Neural progenitor cell (in vitro differentiated cells): ENCODE measurements around the gene HYAL3. TPM values are rescaled to one million over a fixed set of nuclear protein-coding genes. Genes with fewer than 3 reads are reported as not detected.

ENCODE experiments used
- DNase-seq: peaks from one replicate; pipeline ENCODE4 v3.0.0-alpha.2; 2016; ENCODE audit warnings: low spot score
- H2AFZ ChIP-seq: fragments of 200-600 bp; sonication (generic); replicated peaks from 2 replicates; pipeline ENCODE4 v1.6.1; 2016; ENCODE audit warnings: antibody characterized with exemption
- H3F3A ChIP-seq: fragments of 200-600 bp; sonication (generic); 2 replicates; pipeline ENCODE4 v1.6.1; 2016; ENCODE audit warnings: antibody characterized with exemption, low read depth
- H3K27ac ChIP-seq: fragments of 200-600 bp; sonication (generic); 2 replicates; pipeline ENCODE4 v1.5.1; 2016; ENCODE audit warnings: mild to moderate bottlenecking
- H3K27me3 ChIP-seq: fragments of 200-600 bp; sonication (generic); 2 replicates; pipeline ENCODE4 v1.6.1; 2016; ENCODE audit warnings: mild to moderate bottlenecking, moderate library complexity
- H3K36me3 ChIP-seq: fragments of 200-600 bp; sonication (generic); 2 replicates; pipeline ENCODE4 v1.5.1; 2016
- H3K4me1 ChIP-seq: fragments of 200-600 bp; sonication (generic); 2 replicates; pipeline ENCODE4 v1.6.1; 2016; ENCODE audit warnings: mixed run types
- H3K4me2 ChIP-seq: fragments of 200-600 bp; sonication (generic); 2 replicates; pipeline ENCODE4 v1.6.1; 2016
- H3K4me3 ChIP-seq: fragments of 200-600 bp; sonication (generic); 2 replicates; pipeline ENCODE4 v1.5.1; 2016
- H3K79me2 ChIP-seq: fragments of 200-600 bp; sonication (generic); 2 replicates; pipeline ENCODE4 v1.6.1; 2016; ENCODE audit warnings: low read depth
- H3K9ac ChIP-seq: fragments of 200-600 bp; sonication (generic); 2 replicates; pipeline ENCODE4 v1.6.1; 2016
- H3K9me3 ChIP-seq: fragments of 200-600 bp; sonication (generic); 2 replicates; pipeline ENCODE4 v1.5.1; 2016; ENCODE audit warnings: low read depth
- H4K20me1 ChIP-seq: fragments of 200-600 bp; sonication (generic); 2 replicates; pipeline ENCODE4 v1.6.1; 2016; ENCODE audit warnings: low read depth
- H3K27ac Mint-ChIP-seq: 3 replicates; pipeline ENCODE4 v1.8.0; 2021; ENCODE audit warnings: mixed read lengths
- H3K27me3 Mint-ChIP-seq: 2 replicates; pipeline ENCODE4 v1.8.0; 2022; ENCODE audit warnings: low read depth, mild to moderate bottlenecking, inconsistent platforms, moderate library complexity, mixed read lengths; ENCODE audit not compliant: insufficient read depth
- H3K36me3 Mint-ChIP-seq: 3 replicates; pipeline ENCODE4 v1.8.0; 2021; ENCODE audit warnings: mixed read lengths
- H3K4me1 Mint-ChIP-seq: 3 replicates; pipeline ENCODE4 v1.8.0; 2021; ENCODE audit warnings: mixed read lengths
- H3K4me3 Mint-ChIP-seq: 3 replicates; pipeline ENCODE4 v1.8.0; 2021; ENCODE audit warnings: mild to moderate bottlenecking, moderate library complexity, mixed read lengths
- H3K9me3 Mint-ChIP-seq: 3 replicates; pipeline ENCODE4 v1.8.0; 2020; ENCODE audit warnings: mixed read lengths
- EZH2 ChIP-seq: fragments of 200-600 bp; sonication (generic); IDR thresholded peaks from 2 replicates; pipeline ENCODE4 v1.6.1; 2017; ENCODE audit warnings: antibody characterized with exemption, mild to moderate bottlenecking, moderate library complexity
- EZH2phosphoT487 ChIP-seq: fragments of 200-600 bp; sonication (generic); IDR thresholded peaks from 2 replicates; pipeline ENCODE4 v1.6.1; 2017; ENCODE audit warnings: antibody characterized with exemption
- total RNA-seq: library from RNA; depleted of rRNA; stranded (reverse); fragments of >200 nt; gene quantifications from 2 replicates; pipeline ENCODE4 v1.2.3, GENCODE V29; 2015; ENCODE audit warnings: low replicate concordance
- TF ChIP-seq, protein P1 (sequence below): fragments of 200-600 bp; sonication (generic); IDR thresholded peaks from 2 replicates; pipeline ENCODE4 v1.5.1; 2017; ENCODE audit warnings: antibody characterized with exemption, mild to moderate bottlenecking

Gene HYAL3
- total RNA-seq, 1 donor from 2014 or later = 2.2 TPM

DNA sequence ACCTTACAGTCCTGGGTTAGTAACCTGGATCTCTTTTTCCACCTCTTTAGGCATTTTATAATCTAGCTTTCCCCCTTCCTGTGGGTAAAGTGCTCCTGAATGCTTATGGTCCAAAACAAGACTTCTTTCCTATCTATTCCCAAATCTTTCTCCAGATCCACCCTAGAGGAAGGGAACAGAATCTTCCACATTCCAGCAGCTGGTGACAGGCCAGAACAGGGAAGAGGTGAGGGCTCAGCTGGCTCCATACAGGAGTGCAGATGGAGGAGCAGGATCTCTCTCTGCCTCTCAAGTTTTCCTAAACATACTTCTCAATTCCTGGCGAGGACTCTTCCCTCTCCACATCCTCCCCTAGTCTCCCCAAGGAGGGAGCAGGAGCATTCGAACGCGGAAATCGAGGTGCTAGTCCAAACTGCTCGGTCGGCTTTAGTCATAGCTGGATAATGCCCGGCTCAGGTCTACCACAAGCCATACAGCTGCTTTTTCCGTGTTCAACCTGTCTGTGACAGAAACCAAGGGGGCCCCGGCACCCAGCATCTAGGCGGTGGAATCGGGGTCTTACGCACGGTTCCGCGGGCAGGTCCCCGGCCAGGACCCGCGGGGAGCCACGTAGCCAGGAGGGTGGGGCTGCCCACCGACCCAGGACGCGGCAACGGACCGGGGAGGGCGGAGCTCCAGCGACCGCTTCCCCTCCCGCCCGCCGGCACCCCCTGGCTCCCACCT, 37.4 kb upstream of the HYAL3 start:
- Histone ChIP-seq H3K27me3 (peaks cover 39% of the 10 kb centered on the region), H3K9me3 (no peaks in the 10 kb centered on the region), H3K27ac (peak overlapping the region; percentile 70), H3F3A (peaks cover 23% of the 10 kb centered on the region), H3K9ac (peak overlapping the region; percentile 81), H3K4me2 (peak overlapping the region; percentile 88), H3K36me3 (no peaks in the 10 kb centered on the region), H3K79me2 (peaks cover 40% of the 10 kb centered on the region), H2AFZ (no peak overlapping the region), H3K4me1 (peaks cover 25% of the 10 kb centered on the region), H4K20me1 (peaks cover 32% of the 10 kb centered on the region), H3K4me3 (peak overlapping the region; percentile 83)
- peaks cover 3% of the 10 kb centered on the region for H3K36me3 Mint-ChIP-seq
- TF ChIP-seq EZH2 = no peak
- TF ChIP-seq, protein P1, sequence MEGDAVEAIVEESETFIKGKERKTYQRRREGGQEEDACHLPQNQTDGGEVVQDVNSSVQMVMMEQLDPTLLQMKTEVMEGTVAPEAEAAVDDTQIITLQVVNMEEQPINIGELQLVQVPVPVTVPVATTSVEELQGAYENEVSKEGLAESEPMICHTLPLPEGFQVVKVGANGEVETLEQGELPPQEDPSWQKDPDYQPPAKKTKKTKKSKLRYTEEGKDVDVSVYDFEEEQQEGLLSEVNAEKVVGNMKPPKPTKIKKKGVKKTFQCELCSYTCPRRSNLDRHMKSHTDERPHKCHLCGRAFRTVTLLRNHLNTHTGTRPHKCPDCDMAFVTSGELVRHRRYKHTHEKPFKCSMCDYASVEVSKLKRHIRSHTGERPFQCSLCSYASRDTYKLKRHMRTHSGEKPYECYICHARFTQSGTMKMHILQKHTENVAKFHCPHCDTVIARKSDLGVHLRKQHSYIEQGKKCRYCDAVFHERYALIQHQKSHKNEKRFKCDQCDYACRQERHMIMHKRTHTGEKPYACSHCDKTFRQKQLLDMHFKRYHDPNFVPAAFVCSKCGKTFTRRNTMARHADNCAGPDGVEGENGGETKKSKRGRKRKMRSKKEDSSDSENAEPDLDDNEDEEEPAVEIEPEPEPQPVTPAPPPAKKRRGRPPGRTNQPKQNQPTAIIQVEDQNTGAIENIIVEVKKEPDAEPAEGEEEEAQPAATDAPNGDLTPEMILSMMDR = peak; percentile 4
- peak overlapping the region; percentile 82 for H3K27ac Mint-ChIP-seq
- no peaks in the 10 kb centered on the region for H3K9me3 Mint-ChIP-seq
- peaks cover 24% of the 10 kb centered on the region for H3K27me3 Mint-ChIP-seq
- peak; percentile 37 for DNase-seq
- peak overlapping the region; percentile 98 for H3K4me3 Mint-ChIP-seq
- H3K4me1 Mint-ChIP-seq = peaks cover 36% of the 10 kb centered on the region

DNA sequence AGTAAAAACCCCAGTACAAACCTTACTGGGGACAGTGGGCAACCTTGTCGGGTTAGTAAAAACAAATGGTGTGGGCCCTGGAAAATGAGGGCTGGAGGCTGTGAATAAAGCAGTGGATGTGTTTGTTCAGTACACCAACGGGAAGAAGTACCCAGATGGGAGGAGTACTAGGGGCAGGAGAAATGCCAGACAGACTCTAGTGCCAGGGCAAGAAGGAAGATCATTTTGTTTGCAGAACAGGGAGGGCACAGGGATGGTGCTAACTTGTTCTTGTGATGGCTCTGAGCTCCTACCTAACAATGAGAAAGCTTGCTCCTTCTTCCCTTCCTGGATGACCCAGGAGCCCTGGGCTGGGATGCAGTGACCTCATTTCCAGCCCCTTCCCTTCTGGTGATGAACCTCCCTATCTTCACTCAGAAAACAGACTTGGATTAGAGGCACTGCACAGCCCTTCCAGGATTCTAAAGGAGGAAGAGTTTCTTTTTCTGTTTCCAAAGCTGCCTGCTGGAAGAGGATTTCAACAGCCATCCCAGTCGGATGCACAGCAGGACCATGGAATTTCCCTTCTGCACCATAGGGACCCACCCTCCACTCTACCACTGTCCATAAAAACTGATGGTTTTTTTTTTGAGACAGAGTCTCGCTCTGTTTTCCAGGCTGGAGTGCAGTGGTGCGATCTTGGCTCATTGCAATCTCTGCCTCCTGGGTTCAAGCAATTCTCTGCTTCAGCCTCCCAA, 35.3 kb upstream of the HYAL3 start:
- Mint-ChIP-seq H3K36me3 (peaks cover 3% of the 10 kb centered on the region), H3K9me3 (no peaks in the 10 kb centered on the region), H3K4me1 (peaks cover 31% of the 10 kb centered on the region), H3K27me3 (peaks cover 14% of the 10 kb centered on the region), H3K4me3 (peak overlapping the region; percentile 31), H3K27ac (no peak overlapping the region)
- H3K27me3 ChIP-seq = peaks cover 18% of the 10 kb centered on the region
- no peak overlapping the region for H3K4me2 ChIP-seq
- H3F3A ChIP-seq = peaks cover 28% of the 10 kb centered on the region
- TF ChIP-seq EZH2phosphoT487 (no peak), EZH2 (no peak)
- TF ChIP-seq, protein P1 = no peak
- H3K27ac ChIP-seq = no peak overlapping the region
- no peaks in the 10 kb centered on the region for H3K36me3 ChIP-seq
- H4K20me1 ChIP-seq = peaks cover 32% of the 10 kb centered on the region
- peak overlapping the region; percentile 37 for H3K9ac ChIP-seq
- peaks cover 15% of the 10 kb centered on the region for H3K4me1 ChIP-seq
- no peaks in the 10 kb centered on the region for H3K9me3 ChIP-seq
- H2AFZ ChIP-seq = no peak overlapping the region
- DNase-seq = no peak
- H3K4me3 ChIP-seq = no peak overlapping the region
- peaks cover 40% of the 10 kb centered on the region for H3K79me2 ChIP-seq

DNA sequence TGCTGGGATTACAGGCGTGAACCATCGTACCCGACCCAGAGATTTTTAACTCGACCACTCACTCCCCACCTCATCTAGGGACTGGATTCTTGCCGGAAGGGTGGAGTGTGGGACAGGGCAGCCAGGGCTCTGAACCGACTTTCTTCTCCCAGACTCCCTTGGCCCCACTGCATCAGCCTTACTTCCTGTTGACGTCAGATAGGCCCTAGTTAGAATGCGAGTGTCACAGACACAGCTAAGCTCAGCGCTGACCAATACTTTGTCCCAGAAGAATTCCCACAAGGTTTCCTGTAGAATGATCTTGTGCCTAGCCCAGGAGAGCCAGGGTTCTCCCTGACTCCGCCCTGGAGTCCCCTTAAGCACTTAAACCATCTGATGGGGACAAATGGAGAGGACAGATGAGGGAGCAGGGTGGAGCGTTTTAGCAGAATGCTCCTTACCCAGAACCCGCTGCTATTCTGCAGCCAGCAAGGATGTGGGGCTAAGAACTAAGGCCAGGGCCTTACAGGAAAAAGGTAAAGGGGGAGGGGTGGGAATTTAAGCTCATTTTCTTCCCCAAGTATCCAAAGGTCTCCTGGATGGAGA, 34.6 kb upstream of the HYAL3 start:
- no peak overlapping the region for H3K27ac ChIP-seq
- H3K4me2 ChIP-seq = no peak overlapping the region
- TF ChIP-seq EZH2 (no peak), EZH2phosphoT487 (no peak)
- TF ChIP-seq, protein P1 = no peak
- peaks cover 32% of the 10 kb centered on the region for H3F3A ChIP-seq
- H3K27me3 Mint-ChIP-seq = peaks cover 8% of the 10 kb centered on the region
- H3K36me3 Mint-ChIP-seq = peaks cover 2% of the 10 kb centered on the region
- H3K4me3 Mint-ChIP-seq = peak overlapping the region; percentile 31
- peaks cover 15% of the 10 kb centered on the region for H3K4me1 ChIP-seq
- H3K36me3 ChIP-seq = no peaks in the 10 kb centered on the region
- H3K27me3 ChIP-seq = peaks cover 11% of the 10 kb centered on the region
- H3K27ac Mint-ChIP-seq = peak overlapping the region; percentile 33
- H2AFZ ChIP-seq = no peak overlapping the region
- peaks cover 28% of the 10 kb centered on the region for H3K4me1 Mint-ChIP-seq
- H3K79me2 ChIP-seq = peaks cover 40% of the 10 kb centered on the region
- no peak overlapping the region for H3K9ac ChIP-seq
- DNase-seq = no peak
- no peaks in the 10 kb centered on the region for H3K9me3 ChIP-seq
- no peak overlapping the region for H3K4me3 ChIP-seq
- peaks cover 32% of the 10 kb centered on the region for H4K20me1 ChIP-seq
- no peaks in the 10 kb centered on the region for H3K9me3 Mint-ChIP-seq
